ENCODE results near the gene FHIT. TPM values are rescaled to one million over a fixed set of nuclear protein-coding genes. Genes with fewer than 3 reads are reported as not detected.

FHIT gene
- total RNA-seq, 1 experiment from 2014 or later = 20.1 TPM

- POLR2A ChIA-PET = no interaction called here
- BruUV-seq (replicated peaks) = no TSS peak
Observed at GRCh38 chr3:59920822-59921221, 1330.4 kb downstream of the FHIT start.

GRCh38 chr3:59919586-59919985 lies 1331.7 kb downstream of the FHIT start:
- Mint-ChIP-seq H3K27me3 (ENCODE audit: insufficient read depth, unreplicated experiment) (no peaks in the 10 kb centered on the region), H3K27ac (ENCODE audit: low read depth, unreplicated experiment) (no peak overlapping the region), H3K36me3 (ENCODE audit: insufficient read depth, unreplicated experiment) (no peaks in the 10 kb centered on the region), H3K9me3 (ENCODE audit: unreplicated experiment) (no peaks in the 10 kb centered on the region), H3K4me1 (ENCODE audit: insufficient read depth, unreplicated experiment) (no peaks in the 10 kb centered on the region), H3K4me3 (ENCODE audit: unreplicated experiment) (no peak overlapping the region)
- TF ChIP-seq CTCF (IDR thresholded peaks at IDR 0.05; ENCODE audit: unreplicated experiment) = no peak
- ChIA-PET CTCF (no interaction called here), POLR2A (no interaction called here)
- no peak for DNase-seq (ENCODE audit: unreplicated experiment)
- intact Hi-C loops (cut with micrococcal nuclease) = no loop called here
- no TSS peak for BruUV-seq (replicated peaks)

More at GRCh38 chr3:59920822-59921221, 1330.4 kb downstream of the FHIT start:
- no peak overlapping the region for H3K4me3 Mint-ChIP-seq (ENCODE audit: unreplicated experiment)
- CTCF ChIA-PET = no interaction called here
- no peak for DNase-seq (ENCODE audit: unreplicated experiment)
- TF ChIP-seq CTCF (IDR thresholded peaks at IDR 0.05; ENCODE audit: unreplicated experiment) = no peak
- no peaks in the 10 kb centered on the region for H3K36me3 Mint-ChIP-seq (ENCODE audit: insufficient read depth, unreplicated experiment)
- intact Hi-C loops (cut with micrococcal nuclease) = no loop called here
- H3K4me1 Mint-ChIP-seq (ENCODE audit: insufficient read depth, unreplicated experiment) = no peaks in the 10 kb centered on the region
- H3K27ac Mint-ChIP-seq (ENCODE audit: low read depth, unreplicated experiment) = no peak overlapping the region
- H3K27me3 Mint-ChIP-seq (ENCODE audit: insufficient read depth, unreplicated experiment) = no peaks in the 10 kb centered on the region
- H3K9me3 Mint-ChIP-seq (ENCODE audit: unreplicated experiment) = no peaks in the 10 kb centered on the region

- TF ChIP-seq CTCF (IDR thresholded peaks at IDR 0.05; ENCODE audit: unreplicated experiment) = no peak
- POLR2A ChIA-PET = interaction anchor here (0.6 kb wide), 1 partner anchor 36 kb away, joined by 3 read pairs; no protein-coding TSS in a partner anchor
- Mint-ChIP-seq H3K36me3 (ENCODE audit: insufficient read depth, unreplicated experiment) (no peaks in the 10 kb centered on the region), H3K4me1 (ENCODE audit: insufficient read depth, unreplicated experiment) (no peaks in the 10 kb centered on the region), H3K27ac (ENCODE audit: low read depth, unreplicated experiment) (no peak overlapping the region), H3K4me3 (ENCODE audit: unreplicated experiment) (no peak overlapping the region), H3K27me3 (ENCODE audit: insufficient read depth, unreplicated experiment) (no peaks in the 10 kb centered on the region), H3K9me3 (ENCODE audit: unreplicated experiment) (no peaks in the 10 kb centered on the region)
- no TSS peak for BruUV-seq (replicated peaks)
- intact Hi-C loops (cut with micrococcal nuclease) = no loop called here
- no peak for DNase-seq (ENCODE audit: unreplicated experiment)
- CTCF ChIA-PET = interaction anchor here (0.6 to 0.8 kb wide), 2 partner anchors 837 to 1647 kb away, joined by 3 to 4 read pairs; partner anchors contain the start of gene PTPRG
Observed at GRCh38 chr3:59914251-59914650, 1337.0 kb downstream of the FHIT start.

- Mint-ChIP-seq H3K36me3 (ENCODE audit: insufficient read depth, unreplicated experiment) (no peaks in the 10 kb centered on the region), H3K4me1 (ENCODE audit: insufficient read depth, unreplicated experiment) (no peaks in the 10 kb centered on the region), H3K27ac (ENCODE audit: low read depth, unreplicated experiment) (no peak overlapping the region), H3K27me3 (ENCODE audit: insufficient read depth, unreplicated experiment) (no peaks in the 10 kb centered on the region), H3K9me3 (ENCODE audit: unreplicated experiment) (no peaks in the 10 kb centered on the region), H3K4me3 (ENCODE audit: unreplicated experiment) (no peak overlapping the region)
- BruUV-seq (replicated peaks) = no TSS peak
- DNase-seq (ENCODE audit: unreplicated experiment) = no peak
- TF ChIP-seq CTCF (IDR thresholded peaks at IDR 0.05; ENCODE audit: unreplicated experiment) = no peak
- POLR2A ChIA-PET = interaction anchor here (0.6 kb wide), 1 partner anchor 37 kb away, joined by 3 read pairs; no protein-coding TSS in a partner anchor
- intact Hi-C loops (cut with micrococcal nuclease) = no loop called here
- CTCF ChIA-PET = interaction anchor here (0.6 to 0.7 kb wide), 2 partner anchors 1125 to 1648 kb away, joined by 3 to 4 read pairs; partner anchors contain the start of gene PTPRG
Observed at GRCh38 chr3:59913645-59914044, 1337.6 kb downstream of the FHIT start.

All from MCF 10A (cell line).